Lower leg skin (tissue), 4 donors: ENCODE results near the gene GGA1. TPM values are rescaled to one million over a fixed set of nuclear protein-coding genes. Genes with fewer than 3 reads are reported as not detected.

Source experiments
- DNase-seq, 2 donors: peaks; one replicate each; pipeline ENCODE4 v3.0.0-alpha.2; 2019; ENCODE audit warnings: low spot score in 2 of 2
- H3K4me3 ChIP-seq: fragments of 200-600 bp; sonication (generic); 2 replicates; pipeline ENCODE4 v1.5.1; 2017; ENCODE audit warnings: mild to moderate bottlenecking, low read depth; ENCODE audit not compliant: poor library complexity, severe bottlenecking
- POLR2A ChIP-seq, 2 donors: fragments of 450-650 bp; IDR thresholded peaks; one replicate each; pipeline ENCODE4 v1.6.1; 2016 to 2017; ENCODE audit warnings: antibody characterized with exemption in 2 of 2, mild to moderate bottlenecking in 1 of 2, moderate library complexity in 1 of 2
- WGBS, 2 donors: methylation state at CpG; one replicate each; pipeline ENCODE4 v1.1.5; 2018; 5-methylcytosine and 5-hydroxymethylcytosine counted together
- intact Hi-C: fragments of 100-400 bp; cut with DNase I; formaldehyde crosslinking; loops from one replicate; pipeline ENCODE4 v1.15.0; 2023; ENCODE audit warnings: low total_unique reads
- total RNA-seq, 4 donors: library from RNA; depleted of rRNA; stranded (reverse); fragments of >200 nt; gene quantifications; one replicate each; pipeline ENCODE4 v1.1.0, GENCODE V29; 2016
- TF ChIP-seq, protein P1 (sequence below), 3 donors: fragments of 450-650 bp; IDR thresholded peaks; one replicate each; pipeline ENCODE4 v1.5.1; 2016; ENCODE audit warnings: antibody characterized with exemption in 3 of 3, mild to moderate bottlenecking in 3 of 3, moderate library complexity in 2 of 3

The GGA1 gene
- total RNA-seq, 4 donors from 2014 or later: 50.3 to 66.0 (median 53.6) TPM

DNA sequence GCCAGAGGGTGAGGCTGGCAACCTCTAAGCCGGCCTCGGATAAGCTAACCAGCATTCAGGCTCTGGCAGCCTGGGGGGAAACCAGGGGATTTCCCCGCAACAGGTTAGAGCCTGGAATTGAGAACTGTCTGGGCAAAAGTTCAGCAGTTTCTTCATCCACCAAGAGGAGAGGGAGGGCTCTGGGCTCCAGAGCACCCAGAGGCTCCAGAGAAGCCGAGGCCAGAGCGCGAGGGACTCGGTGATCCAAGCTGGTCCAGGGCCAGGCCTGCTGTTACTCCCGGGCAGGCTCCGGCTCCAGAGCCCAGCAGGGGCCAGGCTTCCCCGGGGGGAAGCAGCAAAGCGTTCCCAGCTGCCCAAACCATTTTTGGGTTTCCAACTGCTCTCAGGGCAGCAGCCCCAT, 17.5 kb downstream of the GGA1 start:
- intact Hi-C loops: no loop called here
- 16 to 32% methylated on average over 3 to 8 of the region's 11 CpGs for WGBS, 2 donors

DNA sequence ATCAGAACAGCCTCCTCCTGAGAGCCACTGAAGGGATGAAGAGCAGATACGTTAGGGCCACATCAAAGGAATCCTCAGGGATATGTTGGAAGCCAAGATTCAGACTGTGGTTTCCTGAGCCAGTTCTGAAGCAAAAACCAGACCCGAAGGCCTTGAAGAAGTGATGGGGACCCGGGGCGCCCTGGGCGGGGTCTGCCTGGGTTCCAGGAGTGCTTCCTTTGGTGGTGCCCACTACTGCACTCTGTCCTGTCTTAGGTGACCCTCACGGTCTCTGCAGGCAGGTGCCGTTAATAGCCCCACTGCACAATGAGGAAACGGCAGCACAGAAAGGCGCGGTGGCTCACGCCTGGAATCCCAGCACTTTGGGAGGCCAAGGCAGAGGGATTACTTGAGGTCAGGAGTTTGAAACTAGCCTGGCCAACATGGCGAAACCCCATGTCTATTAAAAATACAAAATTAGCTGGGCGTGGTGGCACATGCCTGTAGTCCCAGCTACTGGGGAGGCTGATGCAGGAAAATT, 18.0 kb downstream of the GGA1 start:
- H3K4me3 ChIP-seq: no peak overlapping the region
- intact Hi-C loops: no loop called here
- 48 to 49% methylated on average over 13 of the region's 13 CpGs for WGBS, 2 donors
- TF ChIP-seq, protein P1, sequence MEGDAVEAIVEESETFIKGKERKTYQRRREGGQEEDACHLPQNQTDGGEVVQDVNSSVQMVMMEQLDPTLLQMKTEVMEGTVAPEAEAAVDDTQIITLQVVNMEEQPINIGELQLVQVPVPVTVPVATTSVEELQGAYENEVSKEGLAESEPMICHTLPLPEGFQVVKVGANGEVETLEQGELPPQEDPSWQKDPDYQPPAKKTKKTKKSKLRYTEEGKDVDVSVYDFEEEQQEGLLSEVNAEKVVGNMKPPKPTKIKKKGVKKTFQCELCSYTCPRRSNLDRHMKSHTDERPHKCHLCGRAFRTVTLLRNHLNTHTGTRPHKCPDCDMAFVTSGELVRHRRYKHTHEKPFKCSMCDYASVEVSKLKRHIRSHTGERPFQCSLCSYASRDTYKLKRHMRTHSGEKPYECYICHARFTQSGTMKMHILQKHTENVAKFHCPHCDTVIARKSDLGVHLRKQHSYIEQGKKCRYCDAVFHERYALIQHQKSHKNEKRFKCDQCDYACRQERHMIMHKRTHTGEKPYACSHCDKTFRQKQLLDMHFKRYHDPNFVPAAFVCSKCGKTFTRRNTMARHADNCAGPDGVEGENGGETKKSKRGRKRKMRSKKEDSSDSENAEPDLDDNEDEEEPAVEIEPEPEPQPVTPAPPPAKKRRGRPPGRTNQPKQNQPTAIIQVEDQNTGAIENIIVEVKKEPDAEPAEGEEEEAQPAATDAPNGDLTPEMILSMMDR (IDR thresholded peaks at IDR 0.05): no peak
- TF ChIP-seq POLR2A (IDR thresholded peaks at IDR 0.05): no peak
- DNase-seq: no peak

More for the DNA sequence above, 17.5 kb downstream of the GGA1 start:
- no peak for TF ChIP-seq POLR2A (IDR thresholded peaks at IDR 0.05)
- TF ChIP-seq, protein P1 (IDR thresholded peaks at IDR 0.05): no peak
- no peak overlapping the region for H3K4me3 ChIP-seq
- peak; percentile 62 to 91 for DNase-seq

DNA sequence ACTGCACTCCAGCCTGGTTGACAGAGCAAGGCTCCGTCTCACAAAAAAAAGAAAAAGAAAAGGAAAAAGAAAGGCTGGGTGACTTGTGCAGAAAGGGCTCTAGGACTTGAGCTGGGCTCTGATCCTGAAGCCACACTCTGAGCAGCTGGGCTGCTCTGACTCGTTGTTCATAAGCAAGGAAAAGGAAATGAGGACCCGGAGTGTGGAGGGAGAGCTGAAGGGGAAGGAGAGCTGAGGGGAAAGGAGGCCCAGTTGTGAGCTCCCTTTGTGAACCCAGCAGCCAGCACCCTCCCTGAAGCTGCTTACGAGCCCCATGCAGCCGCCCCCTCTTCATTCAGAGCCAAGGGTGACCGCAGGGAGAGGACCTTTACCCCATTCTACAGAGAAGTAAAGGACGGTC, 18.5 kb downstream of the GGA1 start:
- no peak for TF ChIP-seq POLR2A (IDR thresholded peaks at IDR 0.05)
- TF ChIP-seq, protein P1 (IDR thresholded peaks at IDR 0.05): no peak
- intact Hi-C loops: no loop called here
- 57 to 64% methylated on average over 7 of the region's 7 CpGs for WGBS, 2 donors

DNA sequence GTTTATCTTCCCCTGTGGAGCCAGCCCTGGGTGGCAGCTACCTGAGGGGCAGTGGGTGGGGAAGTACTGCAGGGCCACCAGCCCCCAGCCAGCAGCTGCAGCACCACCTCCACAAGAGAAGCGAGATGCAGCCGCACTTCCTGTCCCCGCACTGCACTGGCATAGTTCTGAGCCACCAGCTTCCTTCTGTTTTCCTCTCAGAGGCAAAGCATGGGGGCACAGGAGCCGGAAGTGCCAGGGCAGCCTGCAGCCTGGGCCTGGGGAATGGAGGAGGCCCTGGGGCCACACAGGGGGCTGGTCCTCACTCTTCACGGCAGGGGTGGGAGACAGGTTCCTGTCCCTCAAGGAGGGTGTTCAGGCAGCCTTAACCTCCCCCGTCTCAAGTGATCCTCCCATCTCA, 18.9 kb downstream of the GGA1 start:
- 63 to 72% methylated on average over 2 to 6 of the region's 6 CpGs for WGBS, 2 donors
- TF ChIP-seq POLR2A (IDR thresholded peaks at IDR 0.05): no peak
- TF ChIP-seq, protein P1 (IDR thresholded peaks at IDR 0.05): no peak
- intact Hi-C loops: no loop called here
- no peak overlapping the region for H3K4me3 ChIP-seq
- peak in 1 of 2 donors; percentile 87 for DNase-seq

More for the DNA sequence above, 18.5 kb downstream of the GGA1 start:
- DNase-seq: no peak
- H3K4me3 ChIP-seq: no peak overlapping the region

DNA sequence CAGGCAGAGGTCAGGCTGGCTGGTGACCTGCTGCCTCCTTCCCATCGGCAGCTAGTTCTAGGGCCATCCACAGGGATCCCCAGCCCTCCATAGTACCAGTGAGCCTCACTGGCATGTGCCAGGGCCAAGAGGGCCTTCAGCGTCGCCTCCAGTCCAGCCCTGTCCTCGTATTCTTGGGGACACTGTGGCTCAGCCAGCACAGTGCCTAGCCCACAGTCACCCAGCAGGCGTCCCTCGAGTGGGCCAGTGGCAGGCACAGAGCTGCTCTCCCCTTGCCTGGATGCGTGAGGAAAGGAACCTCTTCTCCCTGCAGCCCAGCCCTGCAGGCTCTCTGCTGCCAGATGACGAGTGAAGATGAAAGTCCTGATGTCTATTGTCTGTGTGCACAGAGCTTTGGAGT, 20.2 kb downstream of the GGA1 start:
- no peak for TF ChIP-seq POLR2A (IDR thresholded peaks at IDR 0.05)
- TF ChIP-seq, protein P1 (IDR thresholded peaks at IDR 0.05): no peak
- intact Hi-C loops: no loop called here
- no peak overlapping the region for H3K4me3 ChIP-seq
- no peak for DNase-seq
- 83 to 90% methylated on average over 6 to 7 of the region's 8 CpGs for WGBS, 2 donors

DNA sequence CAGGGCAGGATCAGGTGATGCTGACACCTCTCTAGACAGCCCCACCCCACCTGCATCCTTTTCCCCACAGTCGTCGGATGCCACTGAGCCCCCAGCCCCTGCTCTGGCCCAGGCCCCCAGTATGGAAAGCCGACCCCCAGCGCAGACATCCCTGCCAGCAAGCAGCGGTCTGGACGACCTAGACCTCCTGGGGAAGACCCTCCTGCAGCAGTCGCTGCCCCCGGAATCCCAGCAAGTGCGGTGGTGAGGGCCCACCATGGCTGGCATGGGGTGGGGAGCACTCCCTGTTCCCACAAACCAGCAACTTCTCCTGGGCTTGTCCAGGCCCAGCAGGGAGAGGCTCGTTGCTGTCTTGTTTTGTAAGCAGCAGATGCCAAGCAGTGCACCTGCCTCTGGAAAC, 21.3 kb downstream of the GGA1 start:
- no peak overlapping the region for H3K4me3 ChIP-seq
- TF ChIP-seq POLR2A (IDR thresholded peaks at IDR 0.05): no peak
- TF ChIP-seq, protein P1 (IDR thresholded peaks at IDR 0.05): no peak
- WGBS, 2 donors: 63 to 84% methylated on average over 8 to 10 of the region's 10 CpGs
- intact Hi-C loops: no loop called here
- DNase-seq: no peak
